Measurements from ENCODE around the gene GNA14. TPM values are rescaled to one million over a fixed set of nuclear protein-coding genes. Genes with fewer than 3 reads are reported as not detected.
"Not testable (repeated sequence)": the region's sequence is repeated elsewhere in the genome, so short reads cannot be mapped to it uniquely, and the experiment has no call there.

The GNA14 gene
- polyA plus RNA-seq (2014; cell fraction: cytosol; rRNA removed) = 0.18 and 0.29 TPM in 2 replicates
- not detected in 2 replicates for polyA plus RNA-seq (2014; cell fraction: nucleus; rRNA removed)

DNA sequence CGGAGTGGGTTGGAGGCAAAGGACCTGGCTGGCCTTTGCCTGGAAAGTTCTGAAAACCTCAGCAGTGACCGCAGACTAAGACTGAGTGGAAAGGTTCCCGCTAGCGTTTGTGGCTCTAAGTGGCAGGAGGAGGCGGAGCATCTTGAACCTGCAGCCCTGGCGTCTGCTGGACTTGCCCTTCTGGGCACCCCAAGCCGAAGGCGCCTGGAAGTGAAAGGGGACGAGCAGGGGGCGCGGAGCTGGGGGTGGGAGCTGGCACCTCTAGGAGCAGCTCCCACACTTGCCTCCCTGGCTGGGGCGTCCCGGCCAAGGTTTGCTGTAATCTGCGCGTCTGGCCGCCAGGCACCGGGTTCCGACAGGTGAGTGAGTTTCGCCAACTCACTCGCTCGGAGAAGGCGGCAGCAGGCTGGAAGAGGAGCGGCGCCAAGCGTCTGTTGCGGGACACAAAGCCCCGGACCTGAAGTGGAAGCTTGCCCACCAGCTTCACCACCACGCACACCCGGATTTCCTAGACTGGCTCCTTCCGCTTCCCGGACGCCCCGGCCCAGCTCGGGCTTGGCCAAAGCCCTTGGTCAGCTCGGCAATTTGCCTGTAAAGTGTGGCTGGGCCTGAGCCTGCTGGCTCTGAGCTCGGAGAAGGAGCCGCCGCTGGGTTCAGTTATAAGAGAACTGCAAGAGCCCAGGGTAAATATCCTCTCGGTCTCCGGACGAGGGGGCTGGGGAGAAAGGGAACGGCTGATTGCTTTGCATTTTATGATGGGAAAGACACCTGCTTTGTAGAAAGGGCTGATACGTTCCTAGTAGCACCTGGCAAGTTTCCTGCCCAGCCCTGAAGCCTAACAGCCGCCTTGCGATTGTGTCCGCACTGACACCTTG, at the start of gene GNA14:
TSS of gene GNA14 (minus strand) at position 89 of the 875 bp plus-strand sequence. CDS start 529 bp downstream, outside the sequence.
- no peak for DNase-seq (ENCODE audit: low spot score)

DNA sequence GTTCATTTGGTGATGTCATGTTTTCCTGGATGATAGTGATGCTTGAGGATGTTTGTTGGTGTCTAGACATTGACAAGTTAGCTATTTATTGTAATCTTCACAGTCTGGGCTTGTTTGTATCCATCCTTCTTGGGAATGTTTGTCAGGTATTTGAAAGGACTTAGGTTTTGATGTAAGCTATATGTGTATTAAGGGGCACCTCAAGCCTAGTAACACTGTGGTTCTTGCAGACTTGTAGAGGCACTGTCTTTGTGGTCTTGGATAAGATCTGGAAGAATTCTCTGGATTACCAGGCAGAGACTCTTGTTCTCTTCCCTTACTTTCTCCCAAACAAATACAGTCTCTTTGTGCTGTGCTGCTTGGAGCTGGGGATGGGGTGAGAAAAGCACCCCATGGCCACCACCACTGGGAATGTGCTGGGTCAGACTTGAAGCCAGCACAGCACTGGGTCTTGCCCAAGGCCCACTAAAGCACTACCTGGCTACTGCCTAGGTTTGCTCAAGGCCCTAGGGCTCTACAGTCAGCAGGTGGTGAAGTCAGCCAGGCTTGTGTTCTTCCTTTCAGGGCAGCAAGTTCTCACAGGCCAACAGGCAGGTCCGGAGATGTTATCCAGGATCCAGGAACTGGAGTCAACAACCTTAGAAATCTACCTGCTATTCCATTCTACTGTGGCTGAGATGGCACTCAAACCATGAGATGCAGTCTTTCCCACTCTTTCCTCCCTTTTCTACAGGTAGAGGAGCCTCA, 49.3 kb upstream of the GNA14 start:
- no peak for DNase-seq (ENCODE audit: low spot score)

DNA sequence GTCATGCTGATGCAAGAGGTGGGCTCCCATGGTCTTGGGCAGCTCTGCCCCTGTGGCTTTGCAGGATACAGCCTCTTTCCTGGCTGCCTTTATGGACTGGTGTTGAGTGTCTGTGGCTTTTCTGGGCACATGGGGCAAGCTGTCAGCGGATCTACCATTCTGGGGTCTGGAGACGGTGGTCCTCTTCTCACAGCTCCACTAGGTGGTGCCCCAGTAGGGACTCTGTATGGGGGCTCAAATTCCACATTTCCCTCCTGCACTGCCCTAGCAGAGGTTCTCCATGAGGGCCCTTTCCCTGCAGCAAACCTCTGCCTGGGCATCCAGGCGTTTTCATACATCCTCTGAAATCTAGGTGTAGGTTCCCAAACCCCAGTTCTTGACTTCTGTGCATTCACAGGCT, 42.6 kb upstream of the GNA14 start:
- DNase-seq (ENCODE audit: low spot score) = not testable (repeated sequence)

DNA sequence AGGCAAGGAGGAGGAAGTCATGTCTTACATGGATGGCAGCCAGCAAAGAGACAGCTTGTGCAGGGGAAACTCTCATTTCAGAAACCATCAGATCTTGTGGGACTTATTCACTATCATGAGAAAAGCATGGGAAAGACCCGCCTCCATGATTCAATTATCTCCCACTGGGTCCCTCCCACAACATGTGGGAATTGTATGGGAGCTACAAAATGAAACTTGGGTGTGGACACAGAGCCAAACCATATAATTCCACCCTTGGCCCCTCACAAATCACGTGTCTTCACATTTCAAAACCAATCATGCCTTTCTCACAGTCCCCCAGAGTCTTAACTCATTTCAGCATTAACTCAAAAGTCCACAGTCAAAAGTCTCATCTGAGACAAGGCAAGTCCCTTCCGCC, 42.0 kb upstream of the GNA14 start:
- DNase-seq (ENCODE audit: low spot score) = not testable (repeated sequence)

DNA sequence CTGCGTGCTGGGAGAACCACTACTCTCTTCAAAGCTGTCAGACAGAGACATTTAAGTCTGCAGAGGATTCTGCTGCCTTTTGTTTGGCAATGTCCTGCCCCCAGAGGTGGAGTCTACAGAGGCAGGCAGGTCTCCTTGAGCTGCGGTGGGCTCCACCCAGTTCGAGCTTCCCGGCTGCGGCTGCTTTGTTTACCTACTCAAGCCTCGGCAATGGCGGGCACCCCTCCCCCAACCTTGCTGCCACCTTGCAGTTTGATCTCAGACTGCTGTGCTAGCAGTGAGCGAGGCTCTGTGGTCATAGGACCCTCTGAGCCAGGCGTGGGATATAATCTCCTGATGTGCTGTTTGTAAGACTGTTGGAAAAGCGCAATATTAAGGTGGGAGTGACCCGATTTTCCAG, 39.6 kb upstream of the GNA14 start:
- not testable (repeated sequence) for DNase-seq (ENCODE audit: low spot score)

DNA sequence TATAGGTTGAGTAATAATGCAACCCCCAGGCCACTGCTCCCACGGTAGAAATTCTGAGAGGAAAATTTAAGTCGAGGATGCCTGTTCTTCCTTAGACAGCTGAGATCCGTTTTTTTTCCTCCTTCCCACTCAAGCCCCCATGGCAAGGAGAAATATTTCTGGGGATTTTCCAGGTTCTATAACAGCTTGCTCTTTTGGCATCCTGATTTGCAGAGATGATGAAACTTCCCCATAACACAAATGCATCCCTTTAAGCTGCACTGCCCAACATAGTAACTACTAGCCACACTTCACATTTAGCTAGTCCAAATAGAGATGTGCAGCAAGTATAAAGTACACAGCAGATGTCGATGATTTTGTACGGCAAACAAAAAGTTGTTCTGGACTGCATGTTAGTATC, 32.5 kb upstream of the GNA14 start:
- no peak for DNase-seq (ENCODE audit: low spot score)

DNA sequence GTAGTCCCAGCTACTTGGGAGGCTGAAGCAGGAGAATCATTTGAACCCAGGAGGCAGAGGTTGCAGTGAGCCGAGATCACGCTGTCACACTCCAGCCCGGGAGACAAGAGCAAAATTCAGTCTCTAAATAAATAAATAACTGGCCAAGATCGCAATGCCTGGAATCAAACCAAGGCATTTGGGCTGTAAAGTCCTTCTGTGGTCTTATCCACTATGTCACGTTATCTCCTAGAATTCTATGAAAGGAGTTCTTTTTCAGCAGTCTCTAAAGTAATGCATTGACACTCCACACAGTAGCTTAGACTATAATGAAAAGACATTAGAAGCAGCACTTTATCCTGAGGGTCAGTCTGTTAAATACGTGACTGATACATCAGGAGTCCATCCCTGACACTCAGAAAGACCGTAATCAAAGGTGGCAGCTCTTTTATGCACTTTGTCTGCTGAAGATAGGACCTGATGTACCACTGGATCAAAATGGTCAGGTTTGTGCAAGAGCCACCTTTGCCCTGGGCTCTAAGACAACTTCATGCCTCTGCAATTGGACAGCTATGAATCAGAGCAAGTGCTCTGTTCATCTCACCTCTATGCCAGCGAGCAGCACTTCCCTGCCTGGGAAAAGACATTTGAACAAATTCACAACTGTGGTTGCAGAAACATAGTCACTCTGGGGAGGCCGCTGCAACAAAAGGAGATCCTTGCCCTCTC, 31.7 kb upstream of the GNA14 start:
- DNase-seq (ENCODE audit: low spot score) = no peak

DNA sequence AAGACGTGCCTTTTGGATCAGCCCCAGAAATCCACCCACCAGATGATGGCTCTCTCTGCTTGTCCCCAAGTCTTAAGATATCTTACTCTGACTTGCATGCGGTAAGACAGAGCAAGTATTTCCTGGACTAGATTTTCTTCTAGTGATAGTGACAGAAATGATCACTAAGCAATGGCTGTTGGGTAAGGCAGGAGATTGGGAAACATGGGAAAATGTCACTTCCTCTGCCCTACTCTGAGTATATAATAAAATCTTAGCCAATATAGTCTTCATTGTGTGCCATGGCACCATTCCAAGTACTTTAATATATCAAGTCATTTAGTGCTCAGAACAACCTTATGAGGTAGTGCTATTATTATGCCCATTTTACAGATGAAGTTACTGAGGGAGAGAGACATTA, 31.0 kb upstream of the GNA14 start:
- DNase-seq (ENCODE audit: low spot score) = no peak

DNA sequence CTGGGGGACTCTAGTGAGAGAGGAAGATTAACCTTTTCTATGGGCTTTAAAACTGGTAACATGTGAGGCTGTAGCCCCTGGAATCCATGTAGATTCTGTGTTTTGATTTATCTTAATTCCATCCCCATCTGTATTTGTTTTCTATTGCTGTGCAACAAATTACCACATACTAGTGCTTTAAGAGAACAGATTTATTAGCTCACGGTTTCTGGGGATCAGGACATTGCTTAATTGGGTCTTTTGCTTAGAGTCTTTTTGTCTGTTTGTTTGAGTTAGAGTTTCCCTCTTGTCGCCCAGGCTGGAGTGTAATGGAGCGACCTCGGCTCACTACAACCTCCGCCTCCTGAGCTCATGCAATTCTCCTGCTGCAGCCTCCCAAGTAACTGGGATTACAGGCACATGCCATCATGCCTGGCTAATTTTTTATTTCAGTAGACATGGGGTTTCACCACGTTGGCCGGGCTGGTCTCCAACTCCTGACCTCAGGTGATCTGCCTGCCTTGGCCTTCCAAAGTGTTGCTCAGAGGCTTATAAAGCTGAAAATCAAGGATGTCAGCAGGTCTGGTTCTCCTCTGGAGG, 29.9 kb upstream of the GNA14 start:
- no peak for DNase-seq (ENCODE audit: low spot score)

DNA sequence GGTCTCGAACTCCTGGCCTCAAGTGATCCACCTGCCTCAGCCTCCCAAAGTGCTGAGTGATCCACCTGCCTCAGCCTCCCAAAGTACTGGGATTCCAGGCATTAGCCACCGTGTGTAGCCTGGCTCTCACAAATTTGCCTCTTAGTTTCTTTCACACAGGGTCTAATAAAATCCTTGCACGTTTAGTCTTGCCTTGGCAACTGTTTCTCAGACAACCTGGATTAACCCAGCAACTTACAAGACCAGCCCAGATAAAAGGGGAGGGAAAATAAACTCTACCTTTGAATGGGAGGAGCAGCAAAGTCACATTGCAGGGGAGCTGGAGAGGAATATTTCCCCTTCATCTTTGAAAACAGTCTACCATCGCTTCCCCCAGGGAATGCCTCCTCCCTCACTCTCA, 29.3 kb upstream of the GNA14 start:
- no peak for DNase-seq (ENCODE audit: low spot score)

DNA sequence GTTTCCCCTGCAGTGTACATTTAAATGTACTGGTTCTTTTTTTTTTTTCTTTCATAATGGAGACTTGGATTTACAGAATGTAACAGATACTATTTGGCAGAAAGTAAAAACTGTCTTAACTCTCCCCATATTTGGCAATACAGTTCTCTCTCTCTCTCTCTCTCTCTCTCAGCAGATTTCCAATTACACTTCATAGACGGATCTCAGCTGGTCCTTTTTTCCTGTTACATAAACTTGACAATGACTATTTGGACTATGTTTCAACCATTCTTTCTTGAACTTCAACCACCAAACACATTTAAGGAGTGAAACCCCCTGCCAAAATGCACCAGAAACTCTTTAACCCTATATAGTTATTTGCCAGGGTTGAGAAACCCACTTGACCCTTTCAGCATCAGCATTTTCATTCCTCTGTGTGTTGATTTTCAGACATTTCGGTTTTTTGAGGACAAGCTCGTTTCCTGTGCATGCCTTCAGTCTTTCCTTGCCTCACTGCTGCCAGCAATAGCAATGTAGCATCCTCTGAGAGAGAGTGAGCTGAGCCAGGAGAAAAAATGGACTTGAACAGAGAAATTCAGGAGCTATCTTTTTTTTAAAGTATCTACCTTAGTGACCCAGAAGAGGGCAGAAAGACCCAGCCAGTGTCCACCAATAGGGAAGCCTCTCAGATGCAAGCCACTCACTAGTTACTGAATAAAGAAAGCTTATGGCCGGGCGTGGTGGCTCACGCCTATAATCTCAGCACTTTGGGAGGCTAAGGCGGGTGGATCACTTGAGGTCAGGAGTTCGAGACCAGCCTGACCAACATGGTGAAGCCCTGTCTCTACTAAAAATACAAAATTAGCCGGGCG, 26.0 kb upstream of the GNA14 start:
- no peak for DNase-seq (ENCODE audit: low spot score)

DNA sequence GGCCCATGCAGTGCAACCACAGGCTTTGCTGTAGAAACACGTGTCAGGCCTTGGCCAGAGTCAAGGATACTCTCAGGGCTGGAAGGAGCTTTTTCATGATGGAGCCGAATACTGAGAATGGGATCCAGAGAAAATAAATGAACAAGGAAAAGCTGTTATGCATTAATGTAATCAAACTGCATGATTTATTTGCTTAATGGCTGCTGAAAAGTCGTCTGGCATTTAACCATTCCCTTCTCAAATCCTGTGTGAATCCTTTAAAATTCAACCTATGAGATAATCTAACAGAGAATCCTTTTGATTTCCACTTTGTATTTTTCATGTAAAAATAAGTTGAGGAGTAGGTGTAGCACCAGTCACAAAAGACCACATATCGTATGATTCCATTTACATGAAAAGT, 24.1 kb upstream of the GNA14 start:
- no peak for DNase-seq (ENCODE audit: low spot score)

DNA sequence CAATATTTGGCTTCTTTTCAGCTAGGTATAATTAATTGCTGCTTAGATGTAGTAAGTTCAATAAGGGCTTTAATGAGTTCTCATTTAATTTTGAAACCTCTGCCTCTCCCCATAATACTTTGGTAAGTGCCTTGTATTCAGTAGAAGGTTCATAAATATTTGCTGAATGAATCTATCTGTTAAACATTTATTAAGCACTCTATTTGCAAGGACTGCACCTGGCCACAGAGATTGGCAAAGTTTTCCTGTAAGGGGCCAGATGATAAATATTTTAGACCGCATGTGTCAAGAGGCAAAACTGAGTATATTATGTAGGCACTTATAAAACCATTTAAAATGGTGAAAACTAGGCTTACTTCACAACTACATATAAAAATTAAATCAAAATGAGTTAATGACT, 19.0 kb upstream of the GNA14 start:
- DNase-seq (ENCODE audit: low spot score) = no peak

DNA sequence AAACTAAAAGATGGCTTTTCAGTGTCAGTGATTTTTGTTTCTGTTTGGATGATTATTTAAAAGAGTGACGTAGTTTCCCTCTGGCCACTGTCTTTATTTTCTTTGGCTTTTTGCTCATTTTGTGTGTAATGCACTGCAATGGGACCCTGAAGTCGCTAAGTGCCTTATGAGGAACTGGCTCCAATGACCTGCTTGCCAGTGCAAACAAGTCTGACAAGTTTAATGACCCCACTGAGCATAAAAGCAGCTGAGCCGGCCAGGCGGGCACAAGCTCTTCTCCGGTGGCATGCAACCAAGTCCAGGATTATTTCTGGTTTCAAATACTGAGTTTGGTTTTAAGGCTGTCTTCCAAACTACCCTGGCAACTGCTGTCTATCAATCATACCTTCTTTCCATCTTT, 15.6 kb upstream of the GNA14 start:
- DNase-seq (ENCODE audit: low spot score) = no peak

DNA sequence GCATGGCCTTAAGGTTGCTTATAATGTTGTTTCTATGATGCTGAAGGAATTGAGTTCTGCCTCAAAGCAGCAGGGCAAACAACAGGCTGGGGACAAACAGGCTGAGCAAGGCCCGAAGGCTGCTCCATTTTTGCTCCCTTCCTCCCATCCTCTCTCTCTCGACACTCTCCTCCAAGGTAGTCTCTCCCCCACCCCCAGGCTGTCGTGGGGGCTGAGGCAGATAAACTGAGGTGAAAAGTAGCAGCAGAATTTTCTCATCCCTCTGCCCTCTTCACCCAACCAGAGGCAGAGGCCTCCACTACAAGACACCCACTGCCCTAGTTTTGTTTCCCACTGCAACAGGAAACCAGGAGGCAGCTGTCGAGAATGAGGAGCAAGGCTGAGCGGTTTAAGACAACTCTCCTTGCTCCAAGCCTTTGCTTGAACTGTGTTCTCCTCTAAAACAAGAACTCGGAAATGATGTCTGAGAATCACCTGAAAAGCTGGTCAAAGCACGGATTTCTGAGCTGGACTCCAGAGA, 13.5 kb upstream of the GNA14 start:
- DNase-seq (ENCODE audit: low spot score) = no peak

DNA sequence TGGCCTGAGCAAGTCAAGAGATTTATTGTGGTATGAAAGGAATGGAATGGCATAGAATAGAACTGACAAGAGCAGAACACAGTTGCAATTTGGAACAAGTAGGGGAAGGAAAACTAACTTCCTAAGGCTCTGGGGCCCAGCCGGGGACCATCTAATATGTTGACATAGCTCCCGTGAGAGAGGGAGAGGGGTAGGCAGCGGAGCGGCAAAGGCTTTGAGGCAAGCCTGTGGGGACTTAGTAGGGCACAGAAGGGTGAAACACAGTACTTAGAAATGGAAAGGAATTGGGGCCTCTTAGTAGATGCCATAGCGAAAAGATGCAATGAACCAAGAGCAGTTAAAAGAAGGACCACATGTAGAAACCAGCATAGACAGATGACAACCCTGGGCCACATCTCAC, 11.8 kb upstream of the GNA14 start:
- no peak for DNase-seq (ENCODE audit: low spot score)

DNA sequence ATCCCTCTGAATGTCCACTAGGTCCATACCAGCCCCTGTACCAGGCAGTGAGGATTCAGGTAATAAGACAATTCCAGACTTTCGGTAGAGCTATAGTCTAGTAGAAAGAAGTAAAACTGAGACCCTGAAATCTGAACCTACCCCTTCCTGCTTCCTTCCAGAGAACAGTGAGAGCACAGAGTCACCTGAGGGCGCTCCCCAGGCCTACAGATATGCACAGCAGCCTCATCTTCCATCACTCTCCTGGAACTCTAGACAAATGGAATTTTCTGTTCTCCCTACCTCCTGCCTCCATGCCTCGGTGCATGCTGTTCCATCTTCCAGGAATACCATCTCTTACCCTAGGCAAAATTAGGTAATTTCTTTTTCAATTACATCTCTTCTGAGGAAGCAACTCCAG, 3.1 kb upstream of the GNA14 start:
- no peak for DNase-seq (ENCODE audit: low spot score)

DNA sequence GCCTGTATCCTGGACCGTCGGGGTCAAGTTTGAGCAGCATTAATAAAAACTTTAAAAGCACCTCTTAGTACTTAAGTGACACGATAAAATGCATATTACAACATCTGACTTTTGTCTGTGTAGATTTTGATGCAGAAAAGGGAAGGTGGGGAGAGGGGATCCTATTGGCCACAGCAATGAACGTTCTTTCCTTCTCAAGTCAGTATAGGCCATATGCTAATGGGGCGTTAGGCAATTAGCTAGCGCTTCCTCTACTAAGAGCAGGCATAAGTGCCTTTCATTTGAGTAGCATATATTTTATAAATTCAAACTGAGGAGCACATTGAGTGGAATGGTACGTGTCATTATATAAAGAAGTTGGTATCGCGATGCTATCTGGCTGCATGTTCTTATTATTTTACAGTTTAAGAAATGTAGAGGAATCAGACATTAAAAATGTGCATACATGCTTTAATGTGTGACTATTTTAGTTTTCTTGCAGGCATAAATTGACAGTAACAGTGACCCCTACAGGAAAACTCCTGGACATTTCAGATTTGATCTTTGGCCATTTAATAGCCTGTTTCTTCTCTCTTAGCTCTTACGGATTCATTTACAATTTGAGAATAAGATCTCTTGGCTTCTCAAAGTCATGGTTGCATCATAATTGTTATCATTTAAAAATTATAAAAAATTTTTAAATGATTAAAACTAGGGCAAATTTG, 1.1 kb upstream of the GNA14 start:
- no peak for DNase-seq (ENCODE audit: low spot score)

DNA sequence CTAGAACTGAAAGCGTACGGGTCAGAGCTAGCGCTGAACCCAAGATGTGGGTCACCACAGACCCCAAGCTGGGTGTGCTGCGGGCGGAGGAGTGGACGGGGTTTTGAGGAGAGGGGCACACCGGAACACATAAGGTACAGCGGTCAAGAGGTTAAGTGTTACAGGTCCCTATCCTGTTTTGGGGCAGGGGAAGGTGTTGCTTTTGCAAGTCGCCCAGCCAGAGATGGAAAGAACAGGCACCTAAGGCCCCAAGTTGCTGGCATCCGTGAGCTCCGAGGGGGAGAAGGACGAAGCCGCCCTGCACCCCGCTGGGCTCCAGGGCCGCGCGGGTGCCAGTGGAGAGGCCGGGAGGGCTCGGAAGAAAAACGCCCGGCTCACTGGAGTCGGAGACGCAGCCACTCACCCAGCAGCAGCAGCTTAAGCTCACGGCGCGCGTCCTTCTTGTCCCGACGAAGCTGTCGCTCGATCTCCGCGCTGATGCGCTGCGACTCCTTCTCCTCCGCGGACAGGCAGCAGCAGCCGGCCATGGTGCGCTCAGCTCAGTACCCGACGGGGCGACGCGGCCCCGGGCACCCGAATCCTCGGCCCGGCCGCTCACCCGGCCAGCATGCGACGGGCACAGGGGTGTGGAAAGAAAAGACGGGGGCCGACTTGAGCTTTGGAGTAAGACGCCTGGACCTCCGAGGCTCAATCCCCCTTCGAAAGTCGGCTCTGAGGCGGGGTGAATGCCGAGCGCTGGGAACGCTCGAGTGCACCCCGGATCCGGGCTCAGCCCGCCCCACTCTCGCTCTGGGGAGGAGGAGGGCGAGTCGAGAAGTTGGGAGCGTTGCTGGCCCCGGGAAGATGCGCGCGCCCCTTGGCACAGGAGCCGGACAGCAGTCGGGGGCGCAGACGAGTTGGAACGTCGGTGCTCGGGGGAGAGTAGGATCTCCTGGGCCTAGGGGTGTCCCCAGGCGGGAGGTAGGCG, 572 bp downstream of the GNA14 start:
- DNase-seq (ENCODE audit: low spot score) = no peak

All from SK-N-DZ (cell line).